SJSA1 (cell line): ENCODE results near the gene PLAGL1. TPM values are rescaled to one million over a fixed set of nuclear protein-coding genes. Genes with fewer than 3 reads are reported as not detected.

Experiments
- total RNA-seq: library from RNA; depleted of rRNA; stranded (reverse); fragments of >200 nt; shearing (Covaris generic); gene quantifications from 2 replicates; pipeline ENCODE4 v1.2.3, GENCODE V29; 2014; rRNA removed

PLAGL1 gene
- total RNA-seq, 1 experiment from 2014 or later, result 7.2 TPM

Other genes with a start within 250 kb of the PLAGL1 start
- 47.2 and 70.7 TPM in 2 replicates for gene LTV1, start 164.9 kb downstream of the PLAGL1 start, total RNA-seq
- not detected in 2 replicates for gene ZC2HC1B, start 143.8 kb downstream of the PLAGL1 start, total RNA-seq
- 150 and 199 TPM in 2 replicates for gene SF3B5, start 87.3 kb upstream of the PLAGL1 start, total RNA-seq
- 8.2 and 9.7 TPM in 2 replicates for gene STX11, start 142.3 kb upstream of the PLAGL1 start, total RNA-seq